ENCODE data around the gene PCID2.

Gene PCID2

DNA sequence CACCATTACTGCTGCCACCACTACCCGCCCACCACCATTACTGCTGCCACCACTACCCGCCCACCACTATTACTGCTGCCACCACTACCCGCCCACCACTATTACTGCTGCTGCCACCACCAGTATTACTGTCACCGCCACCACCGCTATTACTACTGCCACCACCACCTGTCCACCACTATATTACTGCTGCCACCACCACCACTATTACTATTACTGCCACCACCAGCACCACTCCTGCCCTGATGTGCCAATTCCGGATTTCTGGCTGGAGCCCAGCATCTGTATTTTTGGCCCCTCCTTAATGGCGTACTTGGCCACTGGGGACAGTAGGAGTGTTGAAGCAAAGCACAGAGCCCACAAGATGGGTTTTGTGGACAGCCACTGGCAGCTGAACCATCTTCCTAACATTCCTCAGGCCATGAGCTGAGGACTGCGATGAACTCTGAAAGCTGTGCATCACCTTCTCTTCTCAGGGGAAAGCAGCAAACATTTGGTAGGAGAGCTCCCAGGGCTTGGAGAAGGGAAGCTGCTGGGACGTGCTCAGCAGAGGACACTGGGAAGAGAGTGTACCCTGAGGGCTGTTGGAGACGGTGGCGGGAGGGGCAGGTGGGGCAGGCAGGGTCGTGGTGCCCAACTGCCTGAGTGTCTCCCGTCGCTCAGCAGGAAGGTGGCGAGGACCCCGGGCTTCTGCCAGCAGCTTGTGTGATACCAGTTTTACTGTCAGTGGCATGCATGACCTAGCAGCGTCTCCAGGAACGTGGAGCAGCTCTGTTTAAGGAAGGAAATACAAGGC, 23.9 kb upstream of the PCID2 start:
- no peaks in the 10 kb centered on the region for H3K27me3 ChIP-seq (ENCODE audit: control insufficient read depth, low read length)
- no peak overlapping the region for H3K4me3 ChIP-seq (ENCODE audit: low read length)
- H3K9me3 ChIP-seq (ENCODE audit: control insufficient read depth, insufficient read depth, low read length): no peaks in the 10 kb centered on the region
- no peaks in the 10 kb centered on the region for H4K20me1 ChIP-seq (ENCODE audit: control insufficient read depth, insufficient read depth, low read depth, low read length)
- TF ChIP-seq, protein P1, sequence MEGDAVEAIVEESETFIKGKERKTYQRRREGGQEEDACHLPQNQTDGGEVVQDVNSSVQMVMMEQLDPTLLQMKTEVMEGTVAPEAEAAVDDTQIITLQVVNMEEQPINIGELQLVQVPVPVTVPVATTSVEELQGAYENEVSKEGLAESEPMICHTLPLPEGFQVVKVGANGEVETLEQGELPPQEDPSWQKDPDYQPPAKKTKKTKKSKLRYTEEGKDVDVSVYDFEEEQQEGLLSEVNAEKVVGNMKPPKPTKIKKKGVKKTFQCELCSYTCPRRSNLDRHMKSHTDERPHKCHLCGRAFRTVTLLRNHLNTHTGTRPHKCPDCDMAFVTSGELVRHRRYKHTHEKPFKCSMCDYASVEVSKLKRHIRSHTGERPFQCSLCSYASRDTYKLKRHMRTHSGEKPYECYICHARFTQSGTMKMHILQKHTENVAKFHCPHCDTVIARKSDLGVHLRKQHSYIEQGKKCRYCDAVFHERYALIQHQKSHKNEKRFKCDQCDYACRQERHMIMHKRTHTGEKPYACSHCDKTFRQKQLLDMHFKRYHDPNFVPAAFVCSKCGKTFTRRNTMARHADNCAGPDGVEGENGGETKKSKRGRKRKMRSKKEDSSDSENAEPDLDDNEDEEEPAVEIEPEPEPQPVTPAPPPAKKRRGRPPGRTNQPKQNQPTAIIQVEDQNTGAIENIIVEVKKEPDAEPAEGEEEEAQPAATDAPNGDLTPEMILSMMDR (IDR thresholded peaks at IDR 0.05; ENCODE audit: low read depth, low read length, poor library complexity, severe bottlenecking): no peak
- no peak for TF ChIP-seq EZH2phosphoT487 (IDR thresholded peaks at IDR 0.05; ENCODE audit: borderline replicate concordance, low read length)
- no peaks in the 10 kb centered on the region for H3K9me2 ChIP-seq (replicated peaks; ENCODE audit: control insufficient read depth, low read length)
- no peaks in the 10 kb centered on the region for H3F3A ChIP-seq (ENCODE audit: control insufficient read depth, insufficient read depth)
- peaks cover 69% of the 10 kb centered on the region for H3K36me3 ChIP-seq (ENCODE audit: control insufficient read depth, low read length)
- no peak overlapping the region for H3K4me2 ChIP-seq (ENCODE audit: low read length)
- H3K79me2 ChIP-seq (ENCODE audit: control insufficient read depth, low read length): no peaks in the 10 kb centered on the region
- no peak overlapping the region for H3K27ac ChIP-seq (ENCODE audit: low read depth, low read length)
- no peaks in the 10 kb centered on the region for H3K4me1 ChIP-seq (ENCODE audit: control insufficient read depth, low read length)

DNA sequence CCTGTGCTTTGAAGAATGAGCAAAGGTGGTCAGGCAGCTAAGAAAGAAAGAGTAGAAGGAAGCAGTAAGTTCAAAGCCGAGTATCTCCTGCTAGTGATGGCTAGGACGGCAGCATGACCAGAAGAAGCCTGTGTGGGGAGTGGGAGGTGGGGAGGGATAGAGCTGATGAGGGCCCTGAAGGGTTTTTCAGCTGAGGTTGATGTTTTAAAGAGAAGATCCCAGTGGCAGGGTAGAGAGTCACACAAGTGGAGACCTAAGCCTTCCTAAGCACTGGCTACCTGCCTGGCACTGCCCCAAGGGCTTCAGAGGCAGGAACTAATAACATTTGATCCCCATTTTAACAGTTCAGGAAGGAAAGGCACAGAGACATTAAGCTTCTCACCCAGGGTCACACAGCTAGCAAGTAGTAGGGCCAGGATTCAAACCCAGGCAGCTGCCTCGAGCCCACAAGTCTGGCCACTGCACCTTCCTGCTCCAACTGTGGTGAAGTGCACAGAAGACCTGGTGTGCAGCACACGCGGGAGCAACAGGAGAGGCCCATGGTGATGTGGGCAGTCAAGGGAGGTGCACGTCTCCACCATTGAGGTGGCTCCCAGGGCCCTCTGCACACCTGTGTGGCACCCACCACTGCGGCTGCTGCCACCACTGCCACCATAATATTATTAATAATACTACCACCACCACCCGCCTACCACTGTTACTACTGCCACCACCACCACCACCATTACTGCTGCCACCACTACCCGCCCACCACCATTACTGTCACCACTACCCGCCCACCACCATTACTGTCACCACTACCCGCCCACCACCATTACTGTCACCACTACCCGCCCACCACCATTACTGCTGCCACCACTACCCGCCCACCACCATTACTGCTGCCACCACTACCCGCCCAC, 23.1 kb upstream of the PCID2 start:
- Histone ChIP-seq H4K20me1 (ENCODE audit: control insufficient read depth, insufficient read depth, low read depth, low read length) (no peaks in the 10 kb centered on the region), H3K79me2 (ENCODE audit: control insufficient read depth, low read length) (peaks cover 3% of the 10 kb centered on the region), H3K4me2 (ENCODE audit: low read length) (no peak overlapping the region), H3K27ac (ENCODE audit: low read depth, low read length) (no peak overlapping the region), H3K9me3 (ENCODE audit: control insufficient read depth, insufficient read depth, low read length) (no peaks in the 10 kb centered on the region), H3K36me3 (ENCODE audit: control insufficient read depth, low read length) (peaks cover 68% of the 10 kb centered on the region), H3K27me3 (ENCODE audit: control insufficient read depth, low read length) (no peaks in the 10 kb centered on the region), H3K4me1 (ENCODE audit: control insufficient read depth, low read length) (no peaks in the 10 kb centered on the region), H3K4me3 (ENCODE audit: low read length) (no peak overlapping the region), H3K9me2 (replicated peaks; ENCODE audit: control insufficient read depth, low read length) (no peaks in the 10 kb centered on the region), H3F3A (ENCODE audit: control insufficient read depth, insufficient read depth) (no peaks in the 10 kb centered on the region)
- no peak for TF ChIP-seq EZH2phosphoT487 (IDR thresholded peaks at IDR 0.05; ENCODE audit: borderline replicate concordance, low read length)
- TF ChIP-seq, protein P1 (IDR thresholded peaks at IDR 0.05; ENCODE audit: low read depth, low read length, poor library complexity, severe bottlenecking): no peak

DNA sequence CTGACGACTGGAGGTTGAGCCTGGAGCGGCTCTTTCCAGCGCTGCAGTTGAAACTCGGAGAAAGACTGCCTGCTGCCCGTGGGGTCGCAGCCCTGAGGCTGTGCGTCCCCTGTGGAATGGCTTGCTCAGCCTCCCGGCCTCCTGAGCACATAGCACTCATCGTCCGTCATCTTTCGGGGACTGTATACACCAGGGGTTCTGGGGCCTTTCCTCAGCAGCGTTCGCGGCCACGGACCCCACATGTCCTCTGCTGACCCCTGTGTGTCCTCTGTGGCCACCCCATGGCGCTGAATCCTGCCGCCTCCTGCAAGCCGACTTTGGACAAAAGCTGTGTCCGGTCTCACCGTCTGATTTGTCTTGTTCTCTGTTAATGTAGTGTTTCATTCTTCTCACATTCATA, 21.3 kb upstream of the PCID2 start:
- Histone ChIP-seq H3K9me3 (ENCODE audit: control insufficient read depth, insufficient read depth, low read length) (no peaks in the 10 kb centered on the region), H3K27me3 (ENCODE audit: control insufficient read depth, low read length) (no peaks in the 10 kb centered on the region), H3K4me3 (ENCODE audit: low read length) (no peak overlapping the region), H3K36me3 (ENCODE audit: control insufficient read depth, low read length) (peaks cover 74% of the 10 kb centered on the region), H3K9me2 (replicated peaks; ENCODE audit: control insufficient read depth, low read length) (no peaks in the 10 kb centered on the region), H3F3A (ENCODE audit: control insufficient read depth, insufficient read depth) (no peaks in the 10 kb centered on the region), H3K4me1 (ENCODE audit: control insufficient read depth, low read length) (no peaks in the 10 kb centered on the region), H3K27ac (ENCODE audit: low read depth, low read length) (no peak overlapping the region), H3K79me2 (ENCODE audit: control insufficient read depth, low read length) (peaks cover 20% of the 10 kb centered on the region), H4K20me1 (ENCODE audit: control insufficient read depth, insufficient read depth, low read depth, low read length) (no peaks in the 10 kb centered on the region), H3K4me2 (ENCODE audit: low read length) (no peak overlapping the region)
- no peak for TF ChIP-seq EZH2phosphoT487 (IDR thresholded peaks at IDR 0.05; ENCODE audit: borderline replicate concordance, low read length)
- TF ChIP-seq, protein P1 (IDR thresholded peaks at IDR 0.05; ENCODE audit: low read depth, low read length, poor library complexity, severe bottlenecking): no peak

Measured in DOHH2 (cell line).